ENCODE results near the gene SP1. TPM values are rescaled to one million over a fixed set of nuclear protein-coding genes. Genes with fewer than 3 reads are reported as not detected.

Gene SP1
- total and polyA plus RNA-seq, 12 donors = 16.3 to 90.0 (median 50.7) TPM

Other genes with a start within 250 kb of the SP1 start
- 10 to 100 TPM in 8 of 9 donors, 1 to 10 TPM in 1; 8.8 to 61.0 (median 20.9) TPM for gene ZNF740, start 199.5 kb upstream of the SP1 start, total RNA-seq
- gene ZNF740, start 199.5 kb upstream of the SP1 start, polyA plus RNA-seq = 10 to 100 TPM in 2 of 3 donors, 1 to 10 TPM in 1; 6.6 to 11.3 (median 11.3) TPM
- 10 to 100 TPM in 7 of 9 donors, 1 to 10 TPM in 2; 2.3 to 43.4 (median 19.8) TPM for gene CSAD, start 199.3 kb upstream of the SP1 start, total RNA-seq
- gene CSAD, start 199.3 kb upstream of the SP1 start, polyA plus RNA-seq = 100 to 1,000 TPM in 2 of 3 donors, 10 to 100 TPM in 1; 10.9 to 140 (median 100) TPM
- gene ITGB7, start 172.9 kb upstream of the SP1 start, total RNA-seq = 1 to 10 TPM in 8 of 9 donors, under 1 TPM in 1; 0.33 to 7.4 (median 4.0) TPM
- 1 to 10 TPM in 2 of 3 donors, under 1 TPM in 1; 0.95 to 4.0 (median 3.5) TPM for gene ITGB7, start 172.9 kb upstream of the SP1 start, polyA plus RNA-seq
- 10 to 100 TPM in 8 of 9 donors, 1 to 10 TPM in 1; 3.8 to 36.4 (median 23.9) TPM for gene RARG, start 148.0 kb upstream of the SP1 start, total RNA-seq
- gene RARG, start 148.0 kb upstream of the SP1 start, polyA plus RNA-seq = 10 to 100 TPM in 2 of 3 donors, 1 to 10 TPM in 1; 9.2 to 36.2 (median 25.8) TPM
- gene ESPL1, start 111.9 kb upstream of the SP1 start, total RNA-seq = 1 to 10 TPM in 6 of 9 donors, under 1 TPM in 3; 0.69 to 4.2 (median 1.4) TPM
- gene ESPL1, start 111.9 kb upstream of the SP1 start, polyA plus RNA-seq = under 1 TPM; 0.56 to 0.81 (median 0.79) TPM
- gene PFDN5, start 84.6 kb upstream of the SP1 start, total RNA-seq = 100 to 1,000 TPM; 501 to 976 (median 694) TPM
- 1,000 to 10,000 TPM in 2 of 3 donors, 100 to 1,000 TPM in 1; 840 to 2,052 (median 2,012) TPM for gene PFDN5, start 84.6 kb upstream of the SP1 start, polyA plus RNA-seq
- 10 to 100 TPM; 56.8 to 94.9 (median 70.2) TPM for gene MYG1, start 80.5 kb upstream of the SP1 start, total RNA-seq
- gene MYG1, start 80.5 kb upstream of the SP1 start, polyA plus RNA-seq = 100 to 1,000 TPM in 2 of 3 donors, 10 to 100 TPM in 1; 45.9 to 240 (median 220) TPM
- 100 to 1,000 TPM in 2 of 9 donors, 10 to 100 TPM in 7; 50.1 to 108 (median 74.1) TPM for gene AAAS, start 58.6 kb upstream of the SP1 start, total RNA-seq
- 100 to 1,000 TPM in 2 of 3 donors, 10 to 100 TPM in 1; 59.2 to 210 (median 172) TPM for gene AAAS, start 58.6 kb upstream of the SP1 start, polyA plus RNA-seq
- not detected for gene SP7, start 43.8 kb upstream of the SP1 start, total RNA-seq
- under 1 TPM in 1 of 3 donors, not detected in 2; 0.03 TPM for gene SP7, start 43.8 kb upstream of the SP1 start, polyA plus RNA-seq
- gene AMHR2, start 43.7 kb downstream of the SP1 start, total RNA-seq = 100 to 1,000 TPM in 2 of 9 donors, 10 to 100 TPM in 7; 26.7 to 106 (median 79.8) TPM
- gene AMHR2, start 43.7 kb downstream of the SP1 start, polyA plus RNA-seq = 10 to 100 TPM; 19.8 to 41.2 (median 26.6) TPM
- 100 to 1,000 TPM in 7 of 9 donors, 10 to 100 TPM in 2; 68.2 to 233 (median 128) TPM for gene PRR13, start 61.6 kb downstream of the SP1 start, total RNA-seq
- gene PRR13, start 61.6 kb downstream of the SP1 start, polyA plus RNA-seq = 100 to 1,000 TPM; 127 to 407 (median 130) TPM
- gene PCBP2, start 71.9 kb downstream of the SP1 start, total RNA-seq = 1,000 to 10,000 TPM in 2 of 9 donors, 100 to 1,000 TPM in 7; 255 to 1,158 (median 547) TPM
- gene PCBP2, start 71.9 kb downstream of the SP1 start, polyA plus RNA-seq = 100 to 1,000 TPM; 521 to 757 (median 545) TPM
- 10 to 100 TPM in 7 of 9 donors, 1 to 10 TPM in 2; 7.5 to 25.4 (median 14.3) TPM for gene MAP3K12, start 119.3 kb downstream of the SP1 start, total RNA-seq
- gene MAP3K12, start 119.3 kb downstream of the SP1 start, polyA plus RNA-seq = 10 to 100 TPM in 2 of 3 donors, 1 to 10 TPM in 1; 6.9 to 85.1 (median 69.8) TPM
- 10 to 100 TPM; 22.6 to 55.2 (median 31.4) TPM for gene TARBP2, start 121.1 kb downstream of the SP1 start, total RNA-seq
- 10 to 100 TPM; 14.9 to 72.9 (median 51.7) TPM for gene TARBP2, start 121.1 kb downstream of the SP1 start, polyA plus RNA-seq
- gene NPFF, start 127.3 kb downstream of the SP1 start, total RNA-seq = under 1 TPM in 1 of 9 donors, not detected in 8; 0.78 TPM
- under 1 TPM in 1 of 3 donors, not detected in 2; 0.27 TPM for gene NPFF, start 127.3 kb downstream of the SP1 start, polyA plus RNA-seq
- gene ATF7, start 246.2 kb downstream of the SP1 start, total RNA-seq = 10 to 100 TPM; 12.1 to 41.7 (median 27.6) TPM
- gene ATF7, start 246.2 kb downstream of the SP1 start, polyA plus RNA-seq = 10 to 100 TPM; 13.0 to 31.9 (median 13.5) TPM

Measured in adrenal gland (tissue), 12 donors.